IPS-15b (cell line): ENCODE data around the gene NR0B2.
A peak's percentile ranks its signal among the peaks of the same experiment; 100 is the strongest.

Experiments used
- H3K27me3 ChIP-seq: one replicate; pipeline ENCODE4 v1.6.1; 2013; ENCODE audit warnings: low read length; ENCODE audit not compliant: control insufficient read depth, insufficient read depth
- H3K36me3 ChIP-seq: one replicate; pipeline ENCODE4 v1.6.1; 2013; ENCODE audit warnings: low read length; ENCODE audit not compliant: control insufficient read depth, insufficient read depth
- H3K4me1 ChIP-seq: one replicate; pipeline ENCODE4 v1.6.1; 2013; ENCODE audit warnings: mild to moderate bottlenecking, low read length; ENCODE audit not compliant: control insufficient read depth, insufficient read depth
- H3K4me3 ChIP-seq: one replicate; pipeline ENCODE4 v1.5.1; 2013; ENCODE audit warnings: low read depth, low read length
- H3K9ac ChIP-seq: one replicate; pipeline ENCODE4 v1.6.1; 2013; ENCODE audit warnings: low read depth, mild to moderate bottlenecking, low read length
- H3K9me3 ChIP-seq: one replicate; pipeline ENCODE4 v1.6.1; 2013; ENCODE audit warnings: mild to moderate bottlenecking, low read length; ENCODE audit not compliant: control insufficient read depth, insufficient read depth

The NR0B2 gene

DNA sequence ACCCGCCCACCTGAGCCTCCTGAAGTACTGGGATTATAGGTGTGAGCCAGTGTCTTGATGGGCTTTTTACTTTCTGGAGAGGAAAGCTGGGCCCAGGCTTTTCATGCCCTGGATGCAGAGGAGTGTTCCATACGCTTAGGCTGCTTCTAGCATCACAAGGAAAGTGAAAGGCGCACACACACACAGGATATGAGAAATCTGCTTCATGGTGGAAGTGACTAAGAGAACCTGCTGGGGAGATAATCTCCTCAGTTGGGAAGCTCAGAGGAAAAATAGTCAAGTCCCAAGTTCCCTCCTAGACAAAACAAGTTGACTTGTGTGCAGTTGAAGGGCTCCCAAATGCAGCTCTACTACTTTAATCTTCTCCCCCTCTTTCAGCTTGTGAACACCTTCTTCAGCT is 9.9 kb upstream of the NR0B2 start:
- Histone ChIP-seq H3K4me1 (peaks cover 4% of the 10 kb centered on the region), H3K36me3 (peaks cover 20% of the 10 kb centered on the region), H3K9me3 (no peaks in the 10 kb centered on the region), H3K27me3 (no peaks in the 10 kb centered on the region), H3K9ac (no peak overlapping the region), H3K4me3 (no peak overlapping the region)

DNA sequence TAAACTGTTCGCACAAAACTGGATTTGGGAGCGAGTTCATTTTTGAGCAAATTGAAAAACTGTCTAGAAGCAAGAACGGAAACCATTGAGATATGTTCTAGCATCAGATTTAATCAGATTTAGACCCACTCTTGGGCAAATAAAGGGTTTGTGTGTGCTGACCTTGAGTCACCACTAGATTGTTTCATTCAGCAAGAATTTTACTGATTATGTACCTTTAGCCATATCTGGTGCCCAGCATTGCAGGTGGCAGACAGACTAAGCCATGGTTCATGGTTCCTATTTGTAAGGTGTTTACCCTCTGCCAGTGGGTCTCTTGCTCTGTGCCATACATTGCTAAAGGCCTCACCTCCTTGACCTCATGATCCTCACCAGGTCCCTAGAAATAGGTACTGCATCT is 9.1 kb upstream of the NR0B2 start:
- H3K4me3 ChIP-seq = peak overlapping the region; percentile 94
- no peaks in the 10 kb centered on the region for H3K9me3 ChIP-seq
- H3K27me3 ChIP-seq = no peaks in the 10 kb centered on the region
- H3K9ac ChIP-seq = no peak overlapping the region
- peaks cover 4% of the 10 kb centered on the region for H3K4me1 ChIP-seq
- peaks cover 20% of the 10 kb centered on the region for H3K36me3 ChIP-seq

DNA sequence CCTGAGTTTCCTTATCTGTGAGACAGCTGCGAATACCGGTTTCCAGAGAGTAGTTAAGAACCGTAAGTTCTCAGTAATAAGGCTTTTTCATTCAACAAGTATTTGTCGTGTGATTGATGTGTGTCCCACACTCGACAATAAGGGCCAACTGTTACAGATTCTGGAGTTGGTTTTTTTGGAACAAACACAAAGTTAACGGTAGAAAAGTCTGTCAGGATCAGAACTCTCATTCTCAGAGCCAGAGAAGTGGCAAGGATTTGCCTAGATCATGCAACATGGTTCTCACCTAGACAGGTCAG is 8.6 kb upstream of the NR0B2 start:
- Histone ChIP-seq H3K27me3 (no peaks in the 10 kb centered on the region), H3K9me3 (no peaks in the 10 kb centered on the region), H3K4me1 (peaks cover 4% of the 10 kb centered on the region), H3K4me3 (peak overlapping the region; percentile 94), H3K9ac (peak overlapping the region; percentile 93), H3K36me3 (peaks cover 20% of the 10 kb centered on the region)

DNA sequence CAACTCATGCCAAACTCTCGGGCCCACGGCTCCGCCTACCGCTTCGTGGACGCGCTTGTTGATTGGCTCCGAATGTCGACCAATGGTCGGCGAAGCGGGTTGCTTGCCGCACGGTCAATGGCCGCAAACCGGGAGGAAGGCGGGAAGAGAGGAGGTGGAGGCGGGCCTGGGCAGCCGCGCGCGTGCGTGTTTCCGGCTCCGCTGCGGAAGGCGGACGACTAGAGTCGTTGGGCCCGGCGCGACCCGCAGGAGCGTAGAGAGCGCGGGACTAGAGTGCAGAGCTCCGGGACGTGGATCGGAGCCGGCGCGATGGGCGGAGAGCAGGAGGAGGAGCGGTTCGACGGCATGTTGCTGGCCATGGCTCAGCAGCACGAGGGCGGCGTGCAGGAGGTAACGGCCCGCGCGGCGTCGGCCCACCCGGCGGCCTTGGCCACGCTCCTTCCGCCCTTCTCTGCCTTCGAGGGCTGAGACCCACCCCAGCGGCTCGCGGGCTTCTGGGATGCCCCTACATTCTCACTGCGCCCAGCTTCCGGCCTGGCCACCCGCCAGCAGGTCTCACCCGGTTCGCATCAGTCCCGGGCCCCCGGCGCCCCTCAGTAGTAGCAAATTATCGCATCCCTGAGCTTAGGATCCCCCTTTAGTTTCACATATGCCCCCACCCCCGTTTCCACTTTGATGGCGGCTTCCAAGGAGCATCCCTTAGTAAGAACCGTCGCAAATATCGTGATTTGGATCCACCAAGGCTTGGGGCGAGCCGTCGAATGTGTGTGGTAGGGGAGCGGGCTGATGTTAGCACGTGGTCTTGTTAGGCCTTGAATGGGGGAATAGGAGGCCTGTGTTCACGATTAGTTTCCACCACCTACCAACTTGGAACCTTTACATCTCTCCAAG is 8.0 kb upstream of the NR0B2 start, which contains the start of gene NUDC:
TSS of gene NUDC (plus strand) at position 204 of the 891 bp plus-strand sequence. CDS start at position 310, 106 bp downstream.
- H3K27me3 ChIP-seq = no peaks in the 10 kb centered on the region
- H3K9ac ChIP-seq = peak within 1 kb of the TSS; percentile 93
- H3K36me3 ChIP-seq = peaks cover 17% of the 10 kb centered on the region
- no peaks in the 10 kb centered on the region for H3K9me3 ChIP-seq
- peaks cover 4% of the 10 kb centered on the region for H3K4me1 ChIP-seq
- H3K4me3 ChIP-seq = peak within 1 kb of the TSS; percentile 94

DNA sequence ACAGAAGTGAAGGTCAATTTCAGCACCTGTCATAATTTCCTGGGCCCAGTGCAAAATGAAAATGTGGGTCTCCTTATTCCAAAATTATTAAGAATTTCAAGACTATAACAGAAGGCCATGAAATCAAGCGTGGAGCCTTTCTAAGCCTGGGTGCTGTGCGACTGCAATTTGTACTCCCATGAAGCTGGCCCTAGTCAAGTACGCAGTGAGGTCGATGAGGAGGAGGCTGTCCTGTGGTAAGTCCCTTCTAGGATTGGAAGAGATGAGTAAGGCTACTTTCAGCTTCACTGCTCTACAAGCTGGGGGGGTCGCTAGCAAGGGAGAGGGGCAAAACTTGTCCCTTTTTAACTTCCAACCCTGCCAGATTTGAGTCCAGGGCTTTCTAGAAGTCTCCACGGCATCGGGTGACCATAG is 7.4 kb upstream of the NR0B2 start:
- peak overlapping the region; percentile 64 for H3K4me3 ChIP-seq
- H3K4me1 ChIP-seq = peaks cover 4% of the 10 kb centered on the region
- peaks cover 10% of the 10 kb centered on the region for H3K36me3 ChIP-seq
- no peaks in the 10 kb centered on the region for H3K27me3 ChIP-seq
- H3K9me3 ChIP-seq = no peaks in the 10 kb centered on the region
- no peak overlapping the region for H3K9ac ChIP-seq

DNA sequence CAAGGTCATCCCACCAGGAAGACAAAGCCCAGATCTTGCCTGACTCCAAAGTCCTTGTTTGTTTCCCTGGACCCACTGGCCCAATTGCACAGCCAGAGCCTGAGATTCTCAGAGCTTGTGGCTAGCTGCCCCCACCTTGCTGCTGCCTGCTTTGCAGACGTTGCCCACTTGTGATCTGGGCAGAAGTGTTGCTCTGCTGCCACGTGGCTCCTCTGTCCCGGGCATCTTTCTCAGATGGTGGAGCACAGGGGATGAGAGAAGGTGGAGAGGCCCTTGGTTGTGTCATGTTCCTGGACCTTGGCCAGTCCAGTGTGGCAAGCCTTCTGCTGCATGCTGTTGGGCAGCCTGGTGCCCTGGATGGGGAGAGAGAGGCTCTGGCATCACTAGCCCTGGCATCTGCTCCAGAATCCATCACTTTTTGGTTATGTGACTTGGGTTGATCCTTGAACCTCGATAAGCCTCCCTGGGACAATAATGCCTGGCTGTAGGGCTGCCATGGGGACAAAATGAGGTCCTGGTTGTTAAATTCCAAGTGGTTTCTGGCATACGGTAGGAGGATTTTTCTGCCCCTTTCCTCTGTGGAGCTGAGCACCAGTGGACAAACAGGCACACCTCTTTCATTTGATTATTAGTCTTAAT is 1.5 kb upstream of the NR0B2 start:
- Histone ChIP-seq H3K36me3 (no peaks in the 10 kb centered on the region), H3K4me3 (no peak overlapping the region), H3K4me1 (no peaks in the 10 kb centered on the region), H3K9ac (no peak overlapping the region), H3K9me3 (no peaks in the 10 kb centered on the region), H3K27me3 (peaks cover 3% of the 10 kb centered on the region)

DNA sequence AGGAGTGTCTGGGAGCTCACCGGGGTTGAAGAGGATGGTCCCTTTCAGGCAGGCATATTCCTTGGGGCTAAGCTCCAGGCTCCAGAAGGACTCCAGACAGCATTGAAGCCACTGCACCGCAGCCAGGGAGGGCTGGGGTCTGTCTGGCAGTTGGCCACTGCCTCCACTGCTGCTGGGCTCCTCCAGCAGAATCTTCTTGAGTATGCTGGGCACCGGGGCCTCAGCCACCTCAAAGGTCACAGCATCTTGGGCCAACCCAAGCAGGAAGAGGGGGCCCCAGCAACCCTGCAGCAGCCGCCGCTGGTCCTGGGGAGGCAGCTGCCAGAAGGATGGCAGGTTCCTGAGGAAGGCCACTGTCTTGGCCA is 404 bp downstream of the NR0B2 start:
- H3K9ac ChIP-seq = no peak overlapping the region

DNA sequence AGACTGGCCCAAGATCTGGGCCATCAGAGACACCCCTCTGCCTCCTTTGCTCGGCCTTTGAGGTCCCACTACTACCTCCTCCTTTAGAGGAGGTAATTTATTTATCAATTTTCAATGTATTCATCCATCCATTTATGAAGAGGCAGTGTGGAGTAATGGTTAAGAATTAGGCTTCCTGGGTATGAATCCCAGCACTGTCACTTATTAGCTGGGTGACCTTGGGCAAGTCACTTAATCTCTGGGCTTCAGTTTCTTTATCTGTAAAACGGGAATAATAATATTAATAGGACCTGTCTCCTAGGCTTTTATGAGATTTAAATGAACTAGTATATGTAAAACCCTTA is 1.7 kb downstream of the NR0B2 start:
- Histone ChIP-seq H3K27me3 (peaks cover 3% of the 10 kb centered on the region), H3K4me3 (no peak overlapping the region), H3K9ac (no peak overlapping the region), H3K36me3 (no peaks in the 10 kb centered on the region), H3K4me1 (no peaks in the 10 kb centered on the region), H3K9me3 (no peaks in the 10 kb centered on the region)

More for the DNA sequence above, 404 bp downstream of the NR0B2 start:
- Histone ChIP-seq H3K4me3 (no peak overlapping the region), H3K36me3 (no peaks in the 10 kb centered on the region), H3K27me3 (peaks cover 3% of the 10 kb centered on the region), H3K9me3 (no peaks in the 10 kb centered on the region), H3K4me1 (no peaks in the 10 kb centered on the region)

DNA sequence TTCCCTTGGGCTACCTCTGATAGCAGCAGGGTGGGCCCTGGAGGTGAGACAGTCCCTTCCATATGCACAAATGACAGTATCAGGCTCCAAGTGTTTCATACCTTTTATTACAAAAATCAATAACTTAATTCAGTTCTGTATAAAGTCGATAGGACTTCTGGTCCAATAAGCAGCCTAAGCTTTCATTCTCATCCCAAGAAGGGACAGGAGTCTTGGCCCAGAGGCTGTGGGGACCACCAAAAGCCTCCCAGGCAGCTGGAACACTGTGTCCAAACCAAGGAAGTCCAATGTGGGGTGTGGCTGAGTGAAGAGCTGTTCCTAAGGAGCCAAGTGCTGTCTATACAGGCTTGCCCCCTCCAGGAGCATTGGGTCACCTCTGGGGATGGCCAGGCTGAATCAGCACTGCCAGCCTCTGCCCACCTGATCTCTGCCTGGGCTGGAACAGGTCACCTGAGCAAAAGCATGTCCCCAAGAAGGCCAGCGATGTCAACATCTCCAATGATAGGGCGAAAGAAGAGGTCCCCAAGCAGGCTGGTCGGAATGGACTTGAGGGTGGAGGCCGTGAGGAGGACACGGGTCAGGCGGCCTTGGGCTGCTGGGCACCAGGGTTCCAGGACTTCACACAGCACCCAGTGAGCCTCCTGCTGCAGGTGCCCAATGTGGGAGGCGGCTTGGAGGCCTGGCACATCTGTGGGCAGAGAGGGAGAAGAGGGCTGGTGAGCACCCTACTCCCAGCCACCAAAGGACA is 2.2 kb downstream of the NR0B2 start:
- peaks cover 3% of the 10 kb centered on the region for H3K27me3 ChIP-seq
- H3K4me1 ChIP-seq = no peaks in the 10 kb centered on the region
- H3K4me3 ChIP-seq = no peak overlapping the region
- no peak overlapping the region for H3K9ac ChIP-seq
- no peaks in the 10 kb centered on the region for H3K36me3 ChIP-seq
- no peaks in the 10 kb centered on the region for H3K9me3 ChIP-seq

DNA sequence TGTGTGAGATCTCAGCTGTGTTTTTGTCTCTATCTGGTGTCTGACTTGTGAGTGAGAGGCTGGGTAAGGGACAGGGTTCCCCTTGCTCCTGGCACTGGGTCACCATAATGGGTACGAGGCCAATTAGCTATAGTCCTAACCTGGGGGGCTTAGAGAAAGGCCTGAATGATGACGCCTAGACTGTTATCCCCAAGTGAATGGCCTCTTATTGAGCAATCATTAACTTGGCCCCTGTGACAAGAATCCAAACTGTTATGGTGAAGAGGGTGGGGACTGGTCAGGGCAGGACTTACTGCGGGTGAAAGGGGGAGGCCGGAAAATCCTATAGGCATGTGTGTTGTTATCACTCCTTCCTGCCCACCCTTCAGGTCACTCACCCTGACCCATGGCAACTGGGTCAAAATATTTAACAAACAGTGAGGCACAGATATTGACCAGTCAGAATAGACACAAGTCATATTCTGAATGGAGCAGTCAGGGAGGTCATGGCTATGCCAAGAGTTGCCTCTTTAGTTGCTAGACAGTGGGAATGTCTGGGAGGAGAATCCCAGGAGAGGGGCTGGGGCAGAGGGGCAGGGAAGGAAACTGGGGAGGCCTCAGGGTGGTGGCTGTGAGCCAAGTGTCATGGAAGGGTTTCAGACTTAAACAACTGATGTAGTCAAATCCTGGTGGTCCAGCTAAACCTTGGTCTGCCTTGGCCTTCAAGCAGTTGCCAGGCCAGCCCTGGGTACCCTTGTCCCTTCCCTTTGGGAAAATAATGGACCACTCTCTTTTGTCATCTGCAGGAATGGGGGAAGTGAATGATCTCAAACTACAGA is 3.2 kb downstream of the NR0B2 start:
- Histone ChIP-seq H3K9me3 (no peaks in the 10 kb centered on the region), H3K4me3 (no peak overlapping the region), H3K4me1 (no peaks in the 10 kb centered on the region), H3K36me3 (no peaks in the 10 kb centered on the region), H3K27me3 (no peaks in the 10 kb centered on the region), H3K9ac (no peak overlapping the region)

DNA sequence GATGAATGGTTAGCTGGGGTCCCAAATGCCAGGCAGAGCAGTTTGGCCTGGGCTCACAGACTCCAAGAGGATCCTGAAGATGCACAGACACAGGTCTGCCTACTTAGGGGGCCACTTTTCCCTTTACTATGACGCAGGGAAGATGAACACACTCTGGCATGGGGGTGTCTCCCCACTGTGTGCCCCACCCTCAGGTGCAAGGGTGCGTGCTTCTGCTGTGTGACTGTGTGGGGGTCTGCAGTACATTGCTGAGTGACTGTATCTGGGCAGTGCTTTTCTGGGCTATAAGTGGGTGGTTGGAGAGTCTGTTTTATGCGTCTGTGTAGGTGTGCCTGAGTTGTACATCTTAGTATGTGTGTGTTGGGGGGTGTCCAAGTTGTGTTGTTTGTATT is 3.8 kb downstream of the NR0B2 start:
- no peak overlapping the region for H3K4me3 ChIP-seq
- H3K27me3 ChIP-seq = no peaks in the 10 kb centered on the region
- no peak overlapping the region for H3K9ac ChIP-seq
- no peaks in the 10 kb centered on the region for H3K4me1 ChIP-seq
- no peaks in the 10 kb centered on the region for H3K36me3 ChIP-seq
- H3K9me3 ChIP-seq = no peaks in the 10 kb centered on the region
